Stimulated activated CD8-positive, alpha-beta memory T cell treated with anti-CD3 and anti-CD28 coated beads, Interleukin-15, amount 100 ng/mL, for 4 hours (primary cell): Measurements from ENCODE around the gene TCP1.
"Not testable (repeated sequence)": the region's sequence is repeated elsewhere in the genome, so short reads cannot be mapped to it uniquely, and the experiment has no call there.

Experiments used
- DNase-seq, 2 donors: peaks; one replicate each; pipeline ENCODE4 v3.0.0-alpha.2; 2020; ENCODE audit warnings: low read depth in 2 of 2

TCP1 gene

GRCh38 chr6:159739341-159739740 is 50.1 kb downstream of the TCP1 start:
- no peak for DNase-seq

- DNase-seq, result no peak
Observed at GRCh38 chr6:159736908-159737307, 52.5 kb downstream of the TCP1 start.

- not testable (repeated sequence) for DNase-seq
Observed at GRCh38 chr6:159733395-159733794, 56.0 kb downstream of the TCP1 start.

- not testable (repeated sequence) for DNase-seq
Observed at GRCh38 chr6:159732550-159732949, 56.9 kb downstream of the TCP1 start.

- no peak for DNase-seq
Observed at GRCh38 chr6:159730332-159730676, 59.1 kb downstream of the TCP1 start.

- DNase-seq, result no peak
Observed at GRCh38 chr6:159729598-159730331, 59.6 kb downstream of the TCP1 start.

GRCh38 chr6:159728531-159728964 is 60.9 kb downstream of the TCP1 start:
- DNase-seq, result no peak
